ENCODE data around the gene PCDHGB5. TPM values are rescaled to one million over a fixed set of nuclear protein-coding genes. Genes with fewer than 3 reads are reported as not detected.
"Not testable (repeated sequence)": the region's sequence is repeated elsewhere in the genome, so short reads cannot be mapped to it uniquely, and the experiment has no call there.

The PCDHGB5 gene
- total RNA-seq, 1 donor from 2014 or later = 0.62 TPM

DNA sequence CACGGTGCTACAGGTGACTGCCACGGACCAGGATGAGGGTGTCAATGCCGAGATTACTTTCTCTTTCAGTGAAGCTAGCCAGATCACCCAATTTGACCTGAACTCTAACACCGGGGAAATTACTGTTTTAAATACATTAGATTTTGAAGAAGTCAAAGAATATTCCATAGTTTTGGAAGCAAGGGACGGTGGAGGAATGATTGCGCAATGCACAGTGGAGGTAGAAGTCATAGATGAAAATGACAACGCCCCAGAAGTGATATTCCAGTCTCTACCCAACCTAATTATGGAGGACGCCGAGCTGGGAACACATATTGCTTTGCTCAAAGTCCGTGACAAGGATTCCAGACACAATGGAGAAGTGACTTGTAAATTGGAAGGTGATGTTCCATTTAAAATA is 9.1 kb upstream of the PCDHGB5 start:
- Mint-ChIP-seq H3K27ac (no peak overlapping the region), H3K27me3 (ENCODE audit: low read depth) (peaks cover 16% of the 10 kb centered on the region), H3K36me3 (ENCODE audit: low read depth) (peaks cover 3% of the 10 kb centered on the region), H3K9me3 (peaks cover 53% of the 10 kb centered on the region), H3K4me3 (ENCODE audit: low read depth) (no peak overlapping the region), H3K4me1 (ENCODE audit: low read depth) (no peaks in the 10 kb centered on the region)
- intact Hi-C loops (cut with micrococcal nuclease) = no loop called here
- DNase-seq (ENCODE audit: low spot score) = no peak

- no peak for DNase-seq (ENCODE audit: low spot score)
- H3K27ac Mint-ChIP-seq = no peak overlapping the region
- H3K4me1 Mint-ChIP-seq (ENCODE audit: low read depth) = no peaks in the 10 kb centered on the region
- H3K9me3 Mint-ChIP-seq = peaks cover 56% of the 10 kb centered on the region
- H3K36me3 Mint-ChIP-seq (ENCODE audit: low read depth) = peaks cover 3% of the 10 kb centered on the region
- peaks cover 15% of the 10 kb centered on the region for H3K27me3 Mint-ChIP-seq (ENCODE audit: low read depth)
- no peak overlapping the region for H3K4me3 Mint-ChIP-seq (ENCODE audit: low read depth)
- intact Hi-C loops (cut with micrococcal nuclease) = no loop called here
These were observed 8.3 kb upstream of the PCDHGB5 start for GRCh38 chr5:141389153-141390042.

DNA sequence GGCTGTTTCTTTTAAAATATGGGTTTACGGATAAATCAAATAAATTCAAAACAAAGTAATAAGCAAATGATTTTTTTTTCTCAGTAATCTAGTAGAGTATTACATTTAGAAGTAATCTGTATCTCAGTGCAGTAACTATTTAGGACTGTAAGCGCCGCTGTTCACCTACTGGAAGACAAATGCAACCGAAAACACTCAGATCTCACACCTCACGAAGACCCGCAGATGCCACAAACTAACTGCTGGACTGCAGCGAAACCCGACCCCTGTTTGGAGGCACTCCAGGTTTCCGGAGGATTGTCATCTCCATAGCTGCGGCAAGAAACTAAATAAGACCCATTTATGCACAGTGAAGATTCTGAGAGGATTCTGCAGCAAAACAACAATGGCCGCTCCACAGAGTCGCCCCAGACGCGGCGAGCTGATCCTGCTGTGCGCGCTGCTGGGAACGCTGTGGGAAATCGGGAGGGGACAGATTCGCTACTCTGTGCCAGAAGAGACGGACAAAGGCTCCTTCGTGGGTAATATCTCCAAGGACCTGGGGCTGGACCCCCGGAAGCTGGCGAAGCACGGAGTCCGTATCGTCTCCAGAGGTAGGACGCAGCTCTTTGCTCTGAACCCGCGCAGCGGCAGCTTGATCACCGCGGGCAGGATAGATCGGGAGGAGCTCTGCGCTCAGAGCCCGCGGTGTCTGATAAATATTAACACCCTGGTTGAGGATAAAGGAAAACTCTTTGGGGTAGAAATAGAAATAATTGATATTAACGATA is 5.1 kb upstream of the PCDHGB5 start, which contains the start of gene PCDHGA8:
PCDHGA8 (plus strand) TSS at position 205 of the 770 bp plus-strand sequence; CDS start at position 386, 181 bp downstream.
- no peaks in the 10 kb centered on the region for H3K4me1 Mint-ChIP-seq (ENCODE audit: low read depth)
- H3K9me3 Mint-ChIP-seq = peaks cover 42% of the 10 kb centered on the region
- H3K36me3 Mint-ChIP-seq (ENCODE audit: low read depth) = peaks cover 3% of the 10 kb centered on the region
- intact Hi-C loops (cut with micrococcal nuclease) = no loop called here
- no peak within 1 kb of the TSS for H3K4me3 Mint-ChIP-seq (ENCODE audit: low read depth)
- no peak within 1 kb of the TSS for H3K27ac Mint-ChIP-seq
- DNase-seq (ENCODE audit: low spot score) = no peak
- peaks cover 15% of the 10 kb centered on the region for H3K27me3 Mint-ChIP-seq (ENCODE audit: low read depth)

DNA sequence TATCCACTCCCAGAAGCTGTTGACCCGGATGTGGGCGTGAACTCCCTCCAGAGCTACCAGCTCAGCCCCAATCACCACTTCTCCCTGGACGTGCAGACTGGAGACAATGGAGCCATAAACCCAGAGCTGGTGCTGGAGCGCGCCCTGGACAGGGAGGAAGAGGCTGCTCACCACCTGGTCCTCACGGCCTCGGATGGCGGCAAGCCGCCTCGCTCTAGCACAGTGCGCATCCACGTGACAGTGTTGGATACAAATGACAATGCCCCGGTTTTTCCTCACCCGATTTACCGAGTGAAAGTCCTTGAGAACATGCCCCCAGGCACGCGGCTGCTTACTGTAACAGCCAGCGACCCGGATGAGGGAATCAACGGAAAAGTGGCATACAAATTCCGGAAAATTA is 4.5 kb upstream of the PCDHGB5 start:
- Mint-ChIP-seq H3K4me1 (ENCODE audit: low read depth) (no peaks in the 10 kb centered on the region), H3K4me3 (ENCODE audit: low read depth) (no peak overlapping the region), H3K36me3 (ENCODE audit: low read depth) (peaks cover 3% of the 10 kb centered on the region), H3K27me3 (ENCODE audit: low read depth) (peaks cover 14% of the 10 kb centered on the region), H3K27ac (no peak overlapping the region), H3K9me3 (peaks cover 40% of the 10 kb centered on the region)
- no peak for DNase-seq (ENCODE audit: low spot score)
- intact Hi-C loops (cut with micrococcal nuclease) = no loop called here

DNA sequence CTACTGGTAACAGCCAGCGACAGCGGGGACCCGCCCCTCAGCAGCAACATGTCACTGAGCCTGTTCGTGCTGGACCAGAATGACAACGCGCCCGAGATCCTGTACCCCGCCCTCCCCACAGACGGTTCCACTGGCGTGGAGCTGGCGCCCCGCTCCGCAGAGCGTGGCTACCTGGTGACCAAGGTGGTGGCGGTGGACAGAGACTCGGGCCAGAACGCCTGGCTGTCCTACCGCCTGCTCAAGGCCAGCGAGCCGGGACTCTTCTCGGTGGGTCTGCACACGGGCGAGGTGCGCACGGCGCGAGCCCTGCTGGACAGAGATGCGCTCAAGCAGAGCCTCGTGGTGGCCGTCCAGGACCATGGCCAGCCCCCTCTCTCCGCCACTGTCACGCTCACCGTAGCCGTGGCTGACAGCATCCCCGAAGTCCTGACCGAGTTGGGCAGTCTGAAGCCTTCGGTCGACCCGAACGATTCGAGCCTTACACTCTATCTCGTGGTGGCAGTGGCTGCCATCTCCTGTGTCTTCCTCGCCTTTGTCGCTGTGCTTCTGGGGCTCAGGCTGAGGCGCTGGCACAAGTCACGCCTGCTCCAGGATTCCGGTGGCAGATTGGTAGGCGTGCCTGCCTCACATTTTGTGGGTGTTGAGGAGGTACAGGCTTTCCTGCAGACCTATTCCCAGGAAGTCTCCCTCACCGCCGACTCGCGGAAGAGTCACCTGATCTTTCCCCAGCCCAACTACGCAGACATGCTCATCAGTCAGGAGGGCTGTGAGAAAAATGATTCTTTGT is 3.2 kb upstream of the PCDHGB5 start:
- DNase-seq (ENCODE audit: low spot score); H3K36me3 Mint-ChIP-seq (ENCODE audit: low read depth); H3K4me1 Mint-ChIP-seq (ENCODE audit: low read depth); intact Hi-C loops (cut with micrococcal nuclease); H3K4me3 Mint-ChIP-seq (ENCODE audit: low read depth); H3K27ac Mint-ChIP-seq: not testable (repeated sequence)
- peaks cover 37% of the 10 kb centered on the region for H3K9me3 Mint-ChIP-seq
- H3K27me3 Mint-ChIP-seq (ENCODE audit: low read depth) = peaks cover 19% of the 10 kb centered on the region

DNA sequence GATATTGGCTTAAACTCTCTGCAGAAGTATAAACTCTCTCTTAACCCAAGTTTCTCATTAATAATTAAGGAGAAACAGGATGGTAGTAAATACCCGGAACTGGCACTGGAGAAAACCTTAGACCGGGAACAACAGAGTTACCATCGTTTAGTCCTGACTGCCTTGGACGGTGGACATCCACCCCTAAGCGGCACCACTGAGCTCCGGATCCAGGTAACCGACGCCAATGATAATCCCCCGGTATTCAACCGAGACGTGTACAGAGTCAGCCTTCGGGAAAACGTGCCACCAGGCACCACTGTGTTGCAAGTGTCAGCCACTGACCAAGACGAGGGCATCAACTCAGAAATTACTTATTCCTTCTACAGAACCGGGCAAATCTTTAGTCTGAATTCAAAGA is 861 bp downstream of the PCDHGB5 start:
- peaks cover 23% of the 10 kb centered on the region for H3K27me3 Mint-ChIP-seq (ENCODE audit: low read depth)
- no peak for DNase-seq (ENCODE audit: low spot score)
- H3K4me1 Mint-ChIP-seq (ENCODE audit: low read depth) = no peaks in the 10 kb centered on the region
- H3K27ac Mint-ChIP-seq = no peak overlapping the region
- no peak overlapping the region for H3K4me3 Mint-ChIP-seq (ENCODE audit: low read depth)
- peaks cover 35% of the 10 kb centered on the region for H3K9me3 Mint-ChIP-seq
- H3K36me3 Mint-ChIP-seq (ENCODE audit: low read depth) = no peaks in the 10 kb centered on the region
- intact Hi-C loops (cut with micrococcal nuclease) = no loop called here

- H3K9me3 Mint-ChIP-seq = peaks cover 30% of the 10 kb centered on the region
- no peak for DNase-seq (ENCODE audit: low spot score)
- no peak overlapping the region for H3K27ac Mint-ChIP-seq
- intact Hi-C loops (cut with micrococcal nuclease) = no loop called here
- H3K4me3 Mint-ChIP-seq (ENCODE audit: low read depth) = no peak overlapping the region
- peaks cover 25% of the 10 kb centered on the region for H3K27me3 Mint-ChIP-seq (ENCODE audit: low read depth)
- H3K4me1 Mint-ChIP-seq (ENCODE audit: low read depth) = no peaks in the 10 kb centered on the region
- no peaks in the 10 kb centered on the region for H3K36me3 Mint-ChIP-seq (ENCODE audit: low read depth)
These were observed 2.0 kb downstream of the PCDHGB5 start for GRCh38 chr5:141399555-141400258.

GRCh38 chr5:141402553-141403243 is 5.0 kb downstream of the PCDHGB5 start, which contains the start of gene PCDHGA9:
TSS of gene PCDHGA9 (plus strand) at chr5:141402778. CDS start at chr5:141402953, 175 bp downstream.
- peaks cover 29% of the 10 kb centered on the region for H3K9me3 Mint-ChIP-seq
- H3K27ac Mint-ChIP-seq = no peak within 1 kb of the TSS
- intact Hi-C loops (cut with micrococcal nuclease) = no loop called here
- peaks cover 30% of the 10 kb centered on the region for H3K27me3 Mint-ChIP-seq (ENCODE audit: low read depth)
- no peaks in the 10 kb centered on the region for H3K36me3 Mint-ChIP-seq (ENCODE audit: low read depth)
- H3K4me3 Mint-ChIP-seq (ENCODE audit: low read depth) = no peak within 1 kb of the TSS
- no peak for DNase-seq (ENCODE audit: low spot score)
- H3K4me1 Mint-ChIP-seq (ENCODE audit: low read depth) = no peaks in the 10 kb centered on the region

DNA sequence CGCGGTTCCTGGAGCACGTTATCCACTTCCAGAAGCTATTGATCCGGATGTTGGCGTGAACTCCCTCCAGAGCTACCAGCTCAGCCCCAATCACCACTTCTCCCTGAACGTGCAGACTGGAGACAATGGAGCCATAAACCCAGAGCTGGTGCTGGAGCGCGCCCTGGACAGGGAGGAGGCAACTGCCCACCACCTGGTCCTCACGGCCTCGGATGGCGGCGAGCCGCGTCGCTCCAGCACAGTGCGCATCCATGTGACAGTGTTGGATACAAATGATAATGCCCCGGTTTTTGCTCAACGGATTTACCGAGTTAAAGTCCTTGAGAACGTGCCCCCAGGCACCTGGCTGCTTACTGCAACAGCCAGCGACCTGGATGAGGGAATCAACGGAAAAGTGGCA is 5.6 kb downstream of the PCDHGB5 start:
- peaks cover 2% of the 10 kb centered on the region for H3K4me1 Mint-ChIP-seq (ENCODE audit: low read depth)
- H3K36me3 Mint-ChIP-seq (ENCODE audit: low read depth) = peaks cover 2% of the 10 kb centered on the region
- peaks cover 30% of the 10 kb centered on the region for H3K9me3 Mint-ChIP-seq
- H3K27me3 Mint-ChIP-seq (ENCODE audit: low read depth) = peaks cover 36% of the 10 kb centered on the region
- intact Hi-C loops (cut with micrococcal nuclease) = no loop called here
- no peak overlapping the region for H3K4me3 Mint-ChIP-seq (ENCODE audit: low read depth)
- DNase-seq (ENCODE audit: low spot score) = no peak
- no peak overlapping the region for H3K27ac Mint-ChIP-seq

DNA sequence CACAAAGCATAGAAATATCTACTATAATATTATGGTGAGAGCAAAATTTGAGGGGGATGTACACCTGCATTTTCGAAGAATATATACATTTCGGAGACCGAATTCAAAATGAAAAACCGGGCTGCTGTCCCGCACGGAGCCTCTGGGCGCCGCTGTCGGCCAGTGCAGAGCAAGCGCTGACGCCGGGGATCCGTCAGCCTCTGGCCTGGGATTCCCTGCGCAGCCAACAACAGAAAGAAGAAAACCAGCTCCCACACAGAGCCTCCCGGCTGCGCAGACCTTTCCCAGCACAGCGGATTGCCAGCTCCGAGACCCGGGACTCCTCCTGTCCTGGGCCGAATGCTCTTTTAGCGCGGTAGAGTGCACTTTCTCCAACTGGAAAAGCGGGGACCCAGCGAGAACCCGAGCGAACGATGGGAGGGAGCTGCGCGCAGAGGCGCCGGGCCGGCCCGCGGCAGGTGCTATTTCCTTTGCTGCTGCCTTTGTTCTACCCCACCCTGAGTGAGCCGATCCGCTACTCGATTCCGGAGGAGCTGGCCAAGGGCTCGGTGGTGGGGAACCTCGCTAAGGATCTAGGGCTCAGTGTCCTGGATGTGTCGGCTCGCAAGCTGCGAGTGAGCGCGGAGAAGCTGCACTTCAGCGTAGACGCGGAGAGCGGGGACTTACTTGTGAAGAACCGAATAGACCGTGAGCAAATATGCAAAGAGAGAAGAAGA is 10.2 kb downstream of the PCDHGB5 start, which contains the start of gene PCDHGB6:
PCDHGB6 (plus strand) TSS at position 232 of the 716 bp plus-strand sequence; CDS start at position 414, 182 bp downstream.
- H3K27ac Mint-ChIP-seq; DNase-seq (ENCODE audit: low spot score); H3K4me1 Mint-ChIP-seq (ENCODE audit: low read depth): not testable (repeated sequence)
- Mint-ChIP-seq H3K27me3 (ENCODE audit: low read depth) (peaks cover 40% of the 10 kb centered on the region), H3K4me3 (ENCODE audit: low read depth) (peak within 1 kb of the TSS; percentile 55), H3K36me3 (ENCODE audit: low read depth) (peaks cover 10% of the 10 kb centered on the region), H3K9me3 (peaks cover 23% of the 10 kb centered on the region)
- intact Hi-C loops (cut with micrococcal nuclease) = loop anchor here (5.0 kb wide), 1 partner anchor 171 kb away; no protein-coding TSS in a partner anchor
